Neural cell (in vitro differentiated cells): ENCODE results near the gene ATOH8.

Experiments
- EZH2 ChIP-seq: fragments of 200-600, 300-800 bp; shearing (Covaris generic), sonication (generic); IDR thresholded peaks from 2 replicates; pipeline ENCODE4 v1.6.1; 2014; ENCODE audit warnings: antibody characterized with exemption, low read length, borderline replicate concordance, mild to moderate bottlenecking; ENCODE audit not compliant: insufficient read depth, poor library complexity, severe bottlenecking
- MXI1 ChIP-seq: fragments of 450-650 bp; conservative IDR thresholded peaks from 2 replicates; pipeline ENCODE4 v1.6.1; 2014; ENCODE audit warnings: antibody characterized with exemption, mild to moderate bottlenecking; ENCODE audit not compliant: poor library complexity, severe bottlenecking
- POLR2AphosphoS5 ChIP-seq: IDR thresholded peaks from 2 replicates; pipeline ENCODE4 v1.6.1; 2012
- RAD21 ChIP-seq: fragments of 450-650 bp; conservative IDR thresholded peaks from 2 replicates; pipeline ENCODE4 v1.6.1; 2014; ENCODE audit warnings: antibody characterized with exemption, mild to moderate bottlenecking, moderate library complexity
- REST ChIP-seq: IDR thresholded peaks from 2 replicates; pipeline ENCODE4 v1.6.1; 2012; ENCODE audit warnings: borderline replicate concordance
- TAF1 ChIP-seq: IDR thresholded peaks from 2 replicates; pipeline ENCODE4 v1.6.1; 2012; ENCODE audit warnings: low read depth
- TF ChIP-seq, protein P1 (sequence below): fragments of 450-650 bp; IDR thresholded peaks from 2 replicates; pipeline ENCODE4 v1.5.1; 2014; ENCODE audit warnings: antibody characterized with exemption, mild to moderate bottlenecking, moderate library complexity; ENCODE audit not compliant: poor library complexity, severe bottlenecking

DNA sequence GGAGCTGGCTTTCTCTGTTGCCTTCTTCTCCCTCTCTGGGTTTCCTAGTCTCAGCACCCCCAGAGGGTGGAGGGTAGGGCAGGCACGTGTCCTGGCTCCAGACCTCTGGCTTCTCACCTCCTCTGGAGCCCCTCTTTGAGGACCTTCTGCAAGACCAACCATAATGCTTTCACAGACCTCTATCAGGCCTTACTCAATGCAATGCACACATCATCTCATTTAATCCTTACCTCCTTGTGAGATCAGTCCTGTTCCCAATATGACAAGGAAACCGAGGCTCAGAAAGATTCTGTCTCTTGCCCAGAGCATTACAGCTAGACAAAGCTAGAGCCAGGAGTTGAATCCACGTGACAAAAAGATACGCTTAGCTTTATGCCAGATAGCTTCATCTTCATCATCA, 8.2 kb downstream of the ATOH8 start:
- TF ChIP-seq, protein P1, sequence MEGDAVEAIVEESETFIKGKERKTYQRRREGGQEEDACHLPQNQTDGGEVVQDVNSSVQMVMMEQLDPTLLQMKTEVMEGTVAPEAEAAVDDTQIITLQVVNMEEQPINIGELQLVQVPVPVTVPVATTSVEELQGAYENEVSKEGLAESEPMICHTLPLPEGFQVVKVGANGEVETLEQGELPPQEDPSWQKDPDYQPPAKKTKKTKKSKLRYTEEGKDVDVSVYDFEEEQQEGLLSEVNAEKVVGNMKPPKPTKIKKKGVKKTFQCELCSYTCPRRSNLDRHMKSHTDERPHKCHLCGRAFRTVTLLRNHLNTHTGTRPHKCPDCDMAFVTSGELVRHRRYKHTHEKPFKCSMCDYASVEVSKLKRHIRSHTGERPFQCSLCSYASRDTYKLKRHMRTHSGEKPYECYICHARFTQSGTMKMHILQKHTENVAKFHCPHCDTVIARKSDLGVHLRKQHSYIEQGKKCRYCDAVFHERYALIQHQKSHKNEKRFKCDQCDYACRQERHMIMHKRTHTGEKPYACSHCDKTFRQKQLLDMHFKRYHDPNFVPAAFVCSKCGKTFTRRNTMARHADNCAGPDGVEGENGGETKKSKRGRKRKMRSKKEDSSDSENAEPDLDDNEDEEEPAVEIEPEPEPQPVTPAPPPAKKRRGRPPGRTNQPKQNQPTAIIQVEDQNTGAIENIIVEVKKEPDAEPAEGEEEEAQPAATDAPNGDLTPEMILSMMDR = no peak
- TF ChIP-seq RAD21 (no peak), MXI1 (no peak), TAF1 (no peak), EZH2 (no peak), POLR2AphosphoS5 (no peak), REST (no peak)
